Stimulated activated CD4-positive, alpha-beta T cell treated with anti-CD3 and anti-CD28 coated beads, Interleukin-4, amount 100 ng/mL, for 1 hour (primary cell): ENCODE measurements around the gene NRCAM.

Experiments used
- DNase-seq: peaks from one replicate; pipeline ENCODE4 v3.0.0-alpha.2; 2020

Gene NRCAM

GRCh38 chr7:108423089-108423989 is 32.9 kb downstream of the NRCAM start:
- DNase-seq = no peak

GRCh38 chr7:108421720-108422331 is 34.4 kb downstream of the NRCAM start:
- DNase-seq = no peak

DNA sequence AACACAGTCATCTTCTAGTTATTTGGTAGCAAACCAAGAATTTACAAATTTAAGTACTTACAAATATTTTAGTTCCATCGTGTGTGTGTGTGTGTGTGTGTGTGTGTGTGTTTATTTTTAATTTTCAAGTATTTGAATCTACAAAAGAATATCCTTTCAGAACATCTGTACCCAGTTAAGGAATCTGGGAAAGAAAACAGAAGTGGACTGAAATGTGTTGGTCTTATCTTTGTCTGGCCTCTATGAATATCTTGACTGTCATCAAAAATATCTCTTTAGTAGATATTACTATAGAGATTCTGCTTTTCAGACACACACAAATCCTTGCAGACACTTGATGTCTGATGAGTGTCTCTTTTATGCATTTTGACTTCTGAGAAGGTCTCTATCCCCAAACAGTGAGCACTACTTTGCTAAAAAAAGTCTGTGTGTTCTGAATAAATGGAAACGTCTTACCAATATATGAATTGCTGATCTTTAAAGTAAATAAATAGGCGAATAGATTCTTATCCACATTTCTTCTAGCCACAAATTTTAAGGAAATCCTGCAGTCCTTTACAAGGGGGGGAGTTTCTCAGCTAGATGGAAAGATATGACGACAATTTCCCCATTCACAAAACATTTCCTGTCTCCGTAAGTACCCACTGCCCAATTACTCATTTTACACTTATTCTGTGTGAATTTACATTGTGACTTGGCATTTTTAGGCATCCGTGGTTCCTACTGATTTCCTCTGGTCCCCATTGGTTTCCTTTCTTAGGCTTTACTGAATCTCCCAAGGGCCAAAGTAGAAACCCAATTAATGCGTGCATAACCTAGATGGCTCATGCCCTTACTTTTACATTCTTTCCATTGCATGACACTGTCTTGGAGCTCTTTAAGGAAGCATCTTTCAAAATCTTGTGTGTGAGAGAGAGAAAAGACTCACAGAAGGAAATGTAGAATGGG is 36.0 kb downstream of the NRCAM start:
- no peak for DNase-seq

DNA sequence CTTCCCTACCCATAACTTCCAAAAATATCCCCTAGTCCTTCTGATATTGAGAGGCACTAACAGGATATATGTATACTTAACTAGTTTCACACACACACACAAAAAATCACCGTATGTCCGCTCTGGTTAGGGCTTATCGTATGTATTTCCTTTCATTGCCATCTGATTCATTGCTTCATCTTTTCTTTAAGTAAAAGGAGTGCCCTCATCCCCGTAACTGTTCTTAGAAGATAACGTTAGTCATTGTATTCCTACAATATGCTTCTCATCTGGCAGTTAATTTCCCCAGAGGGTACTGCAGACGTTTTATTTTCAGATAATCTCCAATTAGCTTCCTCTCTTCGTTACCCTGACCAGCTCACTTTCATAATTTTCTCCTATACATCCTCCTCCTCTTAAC is 37.3 kb downstream of the NRCAM start:
- no peak for DNase-seq

DNA sequence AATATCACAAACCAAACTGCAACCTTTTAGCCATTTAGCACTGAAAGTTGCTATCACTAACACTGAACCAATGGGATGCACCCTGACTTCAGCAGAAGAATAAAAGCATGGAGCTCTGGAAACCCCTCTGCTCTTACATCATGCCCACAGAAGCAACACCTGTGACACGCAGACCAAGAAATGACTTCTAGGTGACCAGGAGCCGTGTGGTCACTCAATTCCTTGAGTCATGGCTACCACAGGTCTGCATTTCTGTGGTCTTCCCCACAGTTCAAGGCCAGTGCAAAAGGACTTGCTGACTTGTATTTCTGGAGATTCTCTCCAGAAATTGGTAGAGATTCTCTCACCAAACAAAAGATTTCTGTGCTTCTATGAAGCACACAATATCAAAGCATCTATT is 38.3 kb downstream of the NRCAM start:
- no peak for DNase-seq

DNA sequence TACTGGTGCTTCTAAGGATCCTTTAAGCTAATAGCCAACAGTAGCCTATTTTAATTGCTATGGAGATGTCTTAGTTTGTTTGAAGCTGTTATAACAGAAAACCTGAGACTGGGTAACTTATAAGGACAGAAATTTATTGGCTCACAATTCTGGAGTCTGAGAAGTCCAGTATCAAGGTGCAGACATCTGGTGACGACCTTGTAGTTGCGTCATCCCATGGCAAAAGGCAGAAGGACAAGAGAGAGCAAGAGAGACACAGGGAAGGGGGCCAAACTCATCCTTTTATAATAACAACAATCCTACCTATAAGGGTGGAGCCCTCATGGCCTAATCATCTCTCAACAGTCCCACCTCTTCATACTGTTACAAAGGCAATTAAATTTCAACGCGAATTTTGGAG is 39.1 kb downstream of the NRCAM start:
- no peak for DNase-seq

GRCh38 chr7:108415821-108416536 is 40.3 kb downstream of the NRCAM start:
- no peak for DNase-seq

GRCh38 chr7:108415084-108415483 is 41.2 kb downstream of the NRCAM start:
- DNase-seq = no peak

- no peak for DNase-seq
These were observed 42.3 kb downstream of the NRCAM start for GRCh38 chr7:108413782-108414492.

GRCh38 chr7:108413337-108413736 is 42.9 kb downstream of the NRCAM start:
- no peak for DNase-seq

DNA sequence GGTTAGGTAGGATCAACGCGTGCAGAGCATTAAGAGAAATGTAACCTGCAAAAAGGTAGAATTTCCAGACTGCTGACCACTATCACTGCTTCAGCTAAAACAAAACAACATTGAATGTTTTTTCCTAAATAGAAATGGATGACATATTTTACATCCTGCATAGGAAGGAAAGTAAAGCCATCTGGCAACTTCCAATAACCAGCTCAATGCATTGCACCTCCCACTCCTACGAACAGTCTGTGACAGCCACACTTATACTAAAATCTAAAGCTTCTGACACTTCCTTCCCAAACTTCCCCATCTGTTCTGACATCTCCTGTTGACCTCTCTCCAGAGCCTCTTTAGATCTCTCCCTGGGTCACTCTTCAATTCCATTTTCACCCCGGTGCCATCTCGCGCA is 47.1 kb downstream of the NRCAM start:
- no peak for DNase-seq

DNA sequence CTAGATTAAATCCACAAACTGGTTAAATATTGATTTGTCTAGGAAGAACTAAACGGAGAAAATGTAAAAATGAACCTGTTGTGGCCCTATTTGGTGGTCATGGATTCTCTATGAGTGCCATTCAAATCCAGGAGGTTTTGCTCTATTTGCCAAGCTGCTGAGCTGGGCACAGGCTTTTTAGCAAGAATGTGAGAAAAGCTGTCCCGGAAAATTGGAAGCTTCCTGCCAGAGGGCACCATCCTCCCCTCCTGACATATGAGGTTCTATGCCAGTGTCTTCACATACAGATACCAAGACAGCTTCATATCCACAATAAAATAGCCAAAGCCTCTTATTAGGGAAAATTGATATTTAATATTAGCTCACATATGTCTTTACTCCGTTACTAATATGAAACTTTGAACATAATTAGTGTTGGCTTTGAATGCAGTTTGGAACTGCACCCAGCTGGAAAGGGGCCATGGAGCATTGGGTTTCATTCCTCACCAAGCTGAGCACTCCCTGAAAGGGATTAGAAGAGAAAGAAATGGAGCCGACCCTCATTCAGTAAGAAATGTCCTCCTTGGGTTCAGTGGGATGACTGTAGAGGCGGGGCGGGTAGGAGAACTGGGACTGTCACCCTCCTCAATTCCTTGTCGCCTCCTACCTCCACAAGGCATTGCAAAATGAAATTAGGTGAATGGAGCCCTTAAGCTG is 47.8 kb downstream of the NRCAM start:
- no peak for DNase-seq

DNA sequence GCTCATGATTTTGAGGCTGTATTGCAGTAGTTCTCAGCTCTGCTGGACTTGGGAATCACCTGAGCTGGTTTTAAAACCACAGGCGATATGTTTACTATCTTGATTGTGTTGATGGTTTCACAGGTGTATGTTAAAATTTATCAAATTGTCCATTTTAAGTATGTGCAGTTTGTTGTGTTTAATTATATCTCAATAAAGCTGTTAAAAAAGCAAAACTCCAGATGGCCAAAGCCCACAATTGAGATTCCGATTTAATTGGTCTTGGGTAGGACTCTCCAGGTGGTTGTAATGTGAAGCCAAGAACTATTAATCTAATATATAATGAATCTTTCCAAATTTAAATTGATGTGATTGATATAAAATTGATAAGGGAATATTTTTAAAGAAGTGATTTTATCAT is 48.6 kb downstream of the NRCAM start:
- no peak for DNase-seq

DNA sequence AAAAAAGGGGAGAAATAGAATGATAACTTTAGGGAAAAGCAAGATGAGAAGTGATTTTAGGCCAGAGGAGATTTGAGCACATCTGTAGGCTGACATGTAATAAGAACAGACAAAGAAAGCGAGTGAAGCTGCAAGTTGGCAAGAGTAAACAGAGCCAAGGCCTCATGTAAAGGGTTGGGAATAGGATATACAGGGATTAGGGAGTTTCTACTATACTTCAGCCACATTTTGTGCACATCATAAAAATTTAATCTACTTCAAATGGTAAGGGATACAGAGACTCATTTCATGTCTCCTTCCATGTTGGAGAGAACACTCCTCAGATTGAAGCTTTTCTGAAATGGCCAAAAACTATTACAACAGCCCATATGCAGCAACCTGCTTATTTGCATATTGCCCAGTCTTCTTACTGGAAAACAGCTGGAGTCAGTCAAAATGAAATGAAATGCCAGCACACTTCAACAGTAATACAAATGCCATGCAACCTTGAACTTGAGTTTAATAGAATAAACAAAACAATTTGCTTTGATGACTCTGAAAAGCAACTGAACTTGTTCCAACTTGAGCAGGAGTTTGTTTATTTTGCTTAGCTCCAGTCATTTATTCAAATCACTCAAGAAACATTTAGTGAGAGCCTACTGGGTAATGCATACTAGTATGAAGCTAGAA is 49.9 kb downstream of the NRCAM start:
- no peak for DNase-seq

DNA sequence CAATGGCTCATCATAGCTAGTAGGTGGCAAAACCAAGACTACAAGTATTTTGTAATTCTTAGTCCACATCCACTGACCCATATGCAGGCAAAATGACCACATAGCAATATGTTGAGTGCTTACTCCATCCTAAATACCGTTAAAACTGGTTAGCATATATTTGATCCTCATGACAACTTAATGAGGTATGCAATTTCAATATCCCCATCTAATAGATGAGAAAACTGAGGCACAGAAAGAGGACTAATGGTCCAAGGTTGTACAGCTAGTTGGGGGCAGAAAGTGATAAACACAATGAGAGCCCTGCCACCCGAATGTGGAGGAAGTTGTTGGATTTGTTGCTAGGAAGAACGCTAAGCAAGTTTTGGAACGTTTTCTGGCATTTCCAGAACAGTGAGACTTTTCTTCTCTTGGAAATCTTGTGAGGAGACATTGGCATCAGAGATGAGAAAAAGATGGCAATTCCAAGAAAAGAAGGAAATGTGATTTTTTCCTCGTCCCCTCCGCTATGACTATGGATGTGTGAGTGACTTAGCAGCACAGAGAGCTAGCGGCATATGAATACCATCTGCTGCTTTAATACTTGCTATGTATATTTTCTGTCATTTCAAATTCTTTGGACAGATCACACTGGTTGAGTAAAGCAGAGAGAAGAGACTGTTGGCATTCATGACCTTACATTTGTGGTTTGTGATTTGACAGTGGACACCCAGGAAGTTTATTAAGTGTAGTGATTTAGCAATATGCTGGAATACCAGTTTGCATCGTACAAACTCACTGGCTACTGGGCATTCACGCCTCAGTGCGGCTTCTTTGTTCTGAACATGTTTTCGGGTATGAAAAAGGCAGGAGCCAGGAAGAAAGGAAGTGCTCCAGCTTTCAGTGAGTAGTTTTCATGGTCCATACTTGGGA is 51.5 kb downstream of the NRCAM start:
- no peak for DNase-seq

GRCh38 chr7:108403597-108404217 is 52.5 kb downstream of the NRCAM start:
- no peak for DNase-seq

- DNase-seq = no peak
These were observed 53.4 kb downstream of the NRCAM start for GRCh38 chr7:108402865-108403264.

GRCh38 chr7:108396080-108396479 is 60.2 kb downstream of the NRCAM start:
- no peak for DNase-seq

DNA sequence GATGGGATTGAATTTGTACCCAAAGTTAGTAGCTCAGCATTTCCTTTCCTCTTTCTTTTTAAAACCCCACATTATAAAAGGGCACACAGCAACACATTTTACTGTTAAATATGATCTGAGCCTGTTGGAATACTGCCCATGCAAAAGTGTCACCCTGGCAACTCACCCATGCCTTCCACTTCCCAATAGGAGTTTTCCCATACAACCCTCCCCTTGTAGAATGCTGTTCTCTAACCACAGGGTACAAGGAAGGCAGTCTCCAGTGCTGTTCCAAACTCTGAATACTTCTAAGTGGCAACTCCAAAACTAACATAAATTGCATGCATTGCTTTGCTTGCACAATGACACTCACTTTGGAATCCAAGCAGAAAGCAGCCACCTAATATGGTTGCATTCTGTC is 60.8 kb downstream of the NRCAM start:
- no peak for DNase-seq
